HepG2 (cell line): ENCODE data around the gene ABCD1. TPM values are rescaled to one million over a fixed set of nuclear protein-coding genes. Genes with fewer than 3 reads are reported as not detected.

ENCODE experiments used
- GPBP1L1 ChIP-seq: sonication (generic); formaldehyde crosslinking; IDR thresholded peaks from 2 replicates; pipeline ENCODE4 v1.5.0; 2020; ENCODE audit warnings: mild to moderate bottlenecking, missing genetic modification reagents
- JUN ChIP-seq: sonication (generic); formaldehyde crosslinking; IDR thresholded peaks from 2 replicates; pipeline ENCODE4 v1.4.0; 2020; ENCODE audit warnings: mild to moderate bottlenecking, missing genetic modification reagents
- KDM4B ChIP-seq: sonication (generic); formaldehyde crosslinking; IDR thresholded peaks from 2 replicates; pipeline ENCODE4 v1.4.0; 2020; ENCODE audit warnings: missing genetic modification reagents
- LCORL ChIP-seq, 2 experiments: fragments of 450-650 bp in 1 of 2; sonication (generic) in 1 of 2; formaldehyde crosslinking in 1 of 2; IDR thresholded peaks; 2 replicates each; pipeline versions ENCODE4 v1.5.0 to v1.6.1; 2017 to 2020; ENCODE audit warnings: antibody characterized with exemption in 1 of 2, missing genetic modification reagents in 1 of 2
- MEF2D ChIP-seq: sonication (generic); formaldehyde crosslinking; IDR thresholded peaks from 2 replicates; pipeline ENCODE4 v1.5.1; 2020; ENCODE audit warnings: mild to moderate bottlenecking, missing genetic modification reagents
- MZF1 ChIP-seq: sonication (generic); formaldehyde crosslinking; IDR thresholded peaks from 2 replicates; pipeline ENCODE4 v1.8.1; 2023; ENCODE audit warnings: mild to moderate bottlenecking, missing genetic modification reagents, borderline replicate concordance
- PBX3 ChIP-seq: sonication (generic); formaldehyde crosslinking; IDR thresholded peaks from 2 replicates; pipeline ENCODE4 v1.8.1; 2023; ENCODE audit warnings: missing genetic modification reagents, inconsistent platforms, borderline replicate concordance
- ZBTB34 ChIP-seq: sonication (generic); formaldehyde crosslinking; IDR thresholded peaks from 2 replicates; pipeline ENCODE4 v1.8.0; 2022; ENCODE audit warnings: mild to moderate bottlenecking, missing genetic modification reagents
- ZNF180 ChIP-seq: sonication (generic); formaldehyde crosslinking; IDR thresholded peaks from 2 replicates; pipeline ENCODE4 v1.4.0; 2020; ENCODE audit warnings: low read depth, missing genetic modification reagents, borderline replicate concordance
- ZNF33A ChIP-seq: sonication (generic); formaldehyde crosslinking; IDR thresholded peaks from 2 replicates; pipeline ENCODE4 v1.5.1; 2020; ENCODE audit warnings: missing genetic modification reagents, mild to moderate bottlenecking, moderate library complexity, borderline replicate concordance
- ZNF407 ChIP-seq: sonication (generic); formaldehyde crosslinking; IDR thresholded peaks from one replicate; pipeline ENCODE4 v1.5.1; 2020; ENCODE audit warnings: mild to moderate bottlenecking, missing genetic modification reagents; ENCODE audit errors: not compliant biosample characterization
- ZNF577 ChIP-seq: sonication (generic); formaldehyde crosslinking; IDR thresholded peaks from 2 replicates; pipeline ENCODE4 v1.4.0; 2020; ENCODE audit warnings: mild to moderate bottlenecking, low read depth, missing genetic modification reagents, borderline replicate concordance
- ZUFSP ChIP-seq: sonication (generic); formaldehyde crosslinking; IDR thresholded peaks from 2 replicates; pipeline ENCODE4 v1.9.0; 2021; ENCODE audit warnings: missing genetic modification reagents, mild to moderate bottlenecking, borderline replicate concordance
- polyA plus RNA-seq, 8 experiments: library from polyadenylated mRNA; depleted of rRNA in 3 of 8; stranded (reverse) in 7 of 8; unstranded in 1 of 8; fragments of >200 nt; fragmentation: Illumina TruSeq in 4 of 8; extraction: Trizol in 4 of 8; gene quantifications; 2 replicates each; pipeline versions ENCODE4 v1.2.1 to v1.2.3, GENCODE V29; 2011 to 2016; ENCODE audit warnings: low read depth in 4 of 8, missing spikeins in 1 of 8, mixed read lengths in 1 of 8; ENCODE audit not compliant: insufficient read depth in 1 of 8
- total RNA-seq, 5 experiments: library from RNA; depleted of rRNA; stranded (reverse); fragments of >200 nt; fragmentation: Illumina TruSeq; extraction: Trizol; gene quantifications; 2 replicates each; pipeline ENCODE4 v1.2.3, GENCODE V29; 2016; ENCODE audit warnings: low read depth in 1 of 5

The ABCD1 gene
- total and polyA plus RNA-seq, 2 of the 13 experiments (the other 11 are each of a cell fraction or from before 2014, with no cell fraction given): 11.4 to 15.9 TPM

- TF ChIP-seq ZNF180: no peak
- no peak for TF ChIP-seq ZNF33A (CRISPR knock-in tag)
- TF ChIP-seq ZUFSP (CRISPR knock-in tag): no peak
- no peak for TF ChIP-seq MZF1
- TF ChIP-seq KDM4B (CRISPR knock-in tag): no peak
- TF ChIP-seq MEF2D: no peak
- TF ChIP-seq ZNF407 (CRISPR knock-in tag): no peak
- no peak for TF ChIP-seq ZNF577 (CRISPR knock-in tag)
- no peak for TF ChIP-seq LCORL (IDR thresholded peaks at IDR 0.05)
- no peak for TF ChIP-seq LCORL (CRISPR knock-in tag; IDR thresholded peaks at IDR 0.05)
- TF ChIP-seq GPBP1L1 (CRISPR knock-in tag): no peak
- no peak for TF ChIP-seq JUN (CRISPR knock-in tag)
- no peak for TF ChIP-seq PBX3 (CRISPR knock-in tag)
- no peak for TF ChIP-seq ZBTB34 (CRISPR knock-in tag)
Observed at GRCh38 chrX:153724252-153725038, at the start of gene ABCD1, which contains the start of gene BCAP31 (continued).
